Anterior cingulate cortex (tissue), 58 donors: ENCODE results near the gene SIRT4.
A peak's percentile ranks its signal among the peaks of the same experiment; 100 is the strongest.

ENCODE experiments used
- DNase-seq, 58 donors: peaks; one replicate each; lab custom pipeline; 2025; lab: John Stamatoyannopoulos, UW

Gene SIRT4

DNA sequence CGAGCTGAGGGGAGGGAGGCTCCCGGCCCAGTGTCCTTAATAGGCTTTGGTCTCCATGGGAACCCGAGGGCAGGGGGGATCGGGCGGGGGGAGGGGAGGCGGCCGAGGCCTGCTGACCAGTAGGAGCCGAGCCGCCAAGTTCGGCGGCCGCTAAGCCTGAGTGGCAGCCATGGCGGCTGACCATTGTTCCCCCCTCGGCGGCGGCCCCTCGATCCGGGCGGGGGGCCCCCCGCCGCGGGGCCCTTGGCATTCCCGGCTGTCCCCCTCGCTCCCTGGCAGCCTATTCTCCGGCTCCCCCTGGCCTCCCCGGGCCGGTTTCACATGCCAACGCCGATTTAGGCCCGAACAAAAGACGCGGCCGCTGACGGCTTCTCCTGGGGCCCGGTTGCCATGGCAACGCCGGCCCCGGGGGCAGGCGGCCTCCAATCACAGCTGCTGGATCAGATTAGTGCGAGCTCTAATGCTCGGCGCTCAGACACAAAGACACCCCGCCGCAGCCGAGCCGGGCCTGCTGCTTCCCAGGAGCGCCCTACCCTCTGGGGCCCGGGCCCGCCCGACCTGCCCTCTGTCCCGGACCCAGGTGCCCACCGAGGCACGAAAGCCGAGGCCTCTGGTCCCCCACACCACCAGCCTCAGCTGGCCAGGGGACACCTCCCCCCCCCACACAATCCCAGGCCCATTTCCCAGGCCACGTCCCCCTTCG is 59.5 kb downstream of the SIRT4 start:
- peak; percentile 18 to 95 (median 83) for DNase-seq
